MCF 10A (cell line): ENCODE data around the gene STK40. TPM values are rescaled to one million over a fixed set of nuclear protein-coding genes. Genes with fewer than 3 reads are reported as not detected.

Source experiments
- BruUV-seq: library from RNA; stranded (reverse); fragments of 400-500 nt; replicated peaks from 2 replicates; lab custom pipeline; 2021; lab: Mats Ljungman, UMichigan
- CTCF ChIA-PET: fragments of 300-600 bp; sonication (Branson Sonifier 250); formaldehyde crosslinking; extraction: SDS; loops from one replicate; lab custom pipeline; 2021; ENCODE audit warnings: antibody characterized with exemption, inconsistent platforms; lab: Yijun Ruan, JAX
- POLR2A ChIA-PET: fragments of 300-600, 350-650 bp; sonication (Branson Sonifier 250); formaldehyde crosslinking; extraction: SDS; loops from one replicate; lab custom pipeline; 2020; ENCODE audit warnings: antibody characterized with exemption, inconsistent platforms; lab: Yijun Ruan, JAX
- DNase-seq: peaks from one replicate; pipeline ENCODE4 v3.0.0-alpha.2; 2018; ENCODE audit not compliant: unreplicated experiment
- H3K27ac Mint-ChIP-seq: one replicate; pipeline ENCODE4 v1.8.0; 2022; ENCODE audit warnings: mild to moderate bottlenecking, low read depth, mixed read lengths; ENCODE audit not compliant: unreplicated experiment
- H3K27me3 Mint-ChIP-seq: one replicate; pipeline ENCODE4 v1.8.0; 2022; ENCODE audit warnings: mixed read lengths; ENCODE audit not compliant: insufficient read depth, unreplicated experiment
- H3K36me3 Mint-ChIP-seq: one replicate; pipeline ENCODE4 v1.8.0; 2022; ENCODE audit warnings: mild to moderate bottlenecking, moderate library complexity, mixed read lengths; ENCODE audit not compliant: insufficient read depth, unreplicated experiment
- H3K4me1 Mint-ChIP-seq: one replicate; pipeline ENCODE4 v1.8.0; 2022; ENCODE audit warnings: mixed read lengths; ENCODE audit not compliant: insufficient read depth, unreplicated experiment
- H3K4me3 Mint-ChIP-seq: one replicate; pipeline ENCODE4 v1.8.0; 2022; ENCODE audit warnings: mild to moderate bottlenecking, moderate library complexity, mixed read lengths; ENCODE audit not compliant: unreplicated experiment
- H3K9me3 Mint-ChIP-seq: one replicate; pipeline ENCODE4 v1.8.0; 2022; ENCODE audit warnings: mixed read lengths; ENCODE audit not compliant: unreplicated experiment
- intact Hi-C: fragments of 100-400 bp; cut with micrococcal nuclease; formaldehyde crosslinking; loops from 2 replicates; pipeline ENCODE4 v1.14.1; 2022
- total RNA-seq: library from RNA; stranded (reverse); gene quantifications from 2 replicates; pipeline ENCODE4 v1.2.3, GENCODE V29; 2022
- TF ChIP-seq, protein P1 (sequence below): fragments of 200-600 bp; IDR thresholded peaks from one replicate; pipeline ENCODE4 v1.8.0; 2022; ENCODE audit warnings: antibody characterized with exemption, mild to moderate bottlenecking; ENCODE audit not compliant: unreplicated experiment

The STK40 gene
- total RNA-seq, 1 experiment from 2014 or later: 44.0 TPM

DNA sequence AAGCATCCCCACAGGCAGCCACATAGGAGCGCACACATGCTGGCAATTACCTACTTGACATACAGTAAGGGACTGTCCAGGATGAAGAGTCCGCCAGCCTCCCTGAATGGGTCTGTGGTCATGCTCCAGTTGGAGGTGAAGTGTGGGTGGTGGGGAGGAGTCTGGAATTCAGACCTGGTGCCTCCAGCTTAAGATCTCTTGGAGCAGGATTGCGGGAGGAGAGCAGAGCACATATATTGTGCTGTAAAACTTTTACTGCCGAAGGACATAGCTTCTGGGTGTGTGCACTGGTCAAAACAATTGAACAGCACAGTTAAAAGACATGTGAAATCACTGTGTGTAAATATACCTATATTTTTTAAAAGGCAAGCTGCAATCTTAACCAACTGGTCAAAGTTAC lies 17.9 kb downstream of the STK40 start:
- intact Hi-C loops: loop anchor here (2.0 kb wide), 1 partner anchor 53 kb away; no protein-coding TSS in a partner anchor
- H3K4me3 Mint-ChIP-seq: no peak overlapping the region

DNA sequence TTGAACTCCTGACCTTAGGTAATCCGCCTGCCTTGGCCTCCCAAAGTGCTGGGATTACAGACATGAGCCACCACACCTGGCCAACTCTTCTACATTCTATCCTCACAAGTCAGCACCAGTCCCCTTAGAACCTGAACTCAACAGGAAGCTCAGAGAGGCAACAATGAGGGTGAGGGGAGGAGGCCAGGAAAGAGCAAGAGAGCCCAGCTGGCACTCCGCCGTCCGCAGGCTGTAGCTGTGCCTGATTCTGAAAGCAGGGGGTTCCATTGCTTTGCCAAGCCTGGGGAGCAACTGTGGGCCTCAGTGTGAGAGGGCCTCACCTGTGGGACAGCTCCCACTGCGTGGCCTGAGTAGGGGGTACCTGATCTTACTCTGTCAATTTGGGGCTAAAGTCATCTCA lies 18.7 kb downstream of the STK40 start:
- Mint-ChIP-seq H3K4me3 (no peak overlapping the region), H3K36me3 (peaks cover 37% of the 10 kb centered on the region), H3K27me3 (no peaks in the 10 kb centered on the region), H3K4me1 (peaks cover 16% of the 10 kb centered on the region), H3K9me3 (no peaks in the 10 kb centered on the region), H3K27ac (no peak overlapping the region)
- BruUV-seq: no TSS peak
- intact Hi-C loops: no loop called here
- CTCF ChIA-PET: interaction anchor here (0.6 to 7.4 kb wide), 13 partner anchors 8 to 217 kb away, joined by 3 to 118 read pairs (median 7); partner anchors contain the start of genes EVA1B, SH3D21 and STK40
- POLR2A ChIA-PET: interaction anchor here (1.2 to 2.6 kb wide), 4 partner anchors 16 to 218 kb away, joined by 3 to 10 read pairs (median 6); partner anchors contain the start of gene TRAPPC3
- DNase-seq: no peak
- TF ChIP-seq, protein P1, sequence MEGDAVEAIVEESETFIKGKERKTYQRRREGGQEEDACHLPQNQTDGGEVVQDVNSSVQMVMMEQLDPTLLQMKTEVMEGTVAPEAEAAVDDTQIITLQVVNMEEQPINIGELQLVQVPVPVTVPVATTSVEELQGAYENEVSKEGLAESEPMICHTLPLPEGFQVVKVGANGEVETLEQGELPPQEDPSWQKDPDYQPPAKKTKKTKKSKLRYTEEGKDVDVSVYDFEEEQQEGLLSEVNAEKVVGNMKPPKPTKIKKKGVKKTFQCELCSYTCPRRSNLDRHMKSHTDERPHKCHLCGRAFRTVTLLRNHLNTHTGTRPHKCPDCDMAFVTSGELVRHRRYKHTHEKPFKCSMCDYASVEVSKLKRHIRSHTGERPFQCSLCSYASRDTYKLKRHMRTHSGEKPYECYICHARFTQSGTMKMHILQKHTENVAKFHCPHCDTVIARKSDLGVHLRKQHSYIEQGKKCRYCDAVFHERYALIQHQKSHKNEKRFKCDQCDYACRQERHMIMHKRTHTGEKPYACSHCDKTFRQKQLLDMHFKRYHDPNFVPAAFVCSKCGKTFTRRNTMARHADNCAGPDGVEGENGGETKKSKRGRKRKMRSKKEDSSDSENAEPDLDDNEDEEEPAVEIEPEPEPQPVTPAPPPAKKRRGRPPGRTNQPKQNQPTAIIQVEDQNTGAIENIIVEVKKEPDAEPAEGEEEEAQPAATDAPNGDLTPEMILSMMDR: no peak

More for the DNA sequence above, 17.9 kb downstream of the STK40 start:
- Mint-ChIP-seq H3K4me1 (peaks cover 20% of the 10 kb centered on the region), H3K36me3 (peaks cover 39% of the 10 kb centered on the region), H3K9me3 (no peaks in the 10 kb centered on the region), H3K27ac (no peak overlapping the region), H3K27me3 (no peaks in the 10 kb centered on the region)
- no TSS peak for BruUV-seq
- ChIA-PET POLR2A (interaction anchor here (0.9 to 2.6 kb wide), 5 partner anchors 17 to 218 kb away, joined by 3 to 10 read pairs (median 4); partner anchors contain the start of genes LSM10 and TRAPPC3), CTCF (interaction anchor here (0.6 to 7.4 kb wide), 23 partner anchors 8 to 220 kb away, joined by 3 to 118 read pairs (median 7); partner anchors contain the start of genes EVA1B, SH3D21 and TRAPPC3)
- DNase-seq: no peak
- TF ChIP-seq, protein P1: no peak

DNA sequence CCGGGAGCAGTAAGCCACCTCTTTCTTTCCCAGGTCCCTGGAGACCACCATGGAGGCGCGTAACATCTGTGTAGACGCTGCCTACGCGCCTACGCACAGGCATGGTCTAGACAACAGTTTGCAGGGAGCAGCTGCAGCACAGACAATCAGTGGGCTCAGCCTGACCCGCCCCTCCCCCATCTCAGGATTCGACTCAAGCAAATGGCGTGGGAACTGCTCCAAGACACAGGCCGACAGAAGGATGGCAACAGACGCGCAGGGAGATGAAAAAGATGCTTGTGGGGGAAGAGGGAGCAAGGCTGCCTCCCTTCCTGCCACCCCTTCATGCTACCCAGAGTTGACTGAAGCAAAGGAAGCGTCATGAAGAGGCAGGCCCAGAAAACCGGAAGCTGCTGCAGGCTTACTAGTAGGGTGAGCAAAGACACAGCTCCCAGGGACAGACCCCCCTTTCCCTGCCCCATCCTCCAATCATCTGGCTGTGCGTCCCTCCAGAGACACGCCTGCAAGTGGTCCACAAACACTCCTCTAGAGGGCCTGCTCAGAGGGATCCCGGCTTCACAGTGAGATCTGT lies 19.5 kb downstream of the STK40 start:
- no peaks in the 10 kb centered on the region for H3K9me3 Mint-ChIP-seq
- no TSS peak for BruUV-seq
- no peaks in the 10 kb centered on the region for H3K27me3 Mint-ChIP-seq
- peaks cover 33% of the 10 kb centered on the region for H3K36me3 Mint-ChIP-seq
- intact Hi-C loops: no loop called here
- TF ChIP-seq, protein P1: no peak
- peaks cover 16% of the 10 kb centered on the region for H3K4me1 Mint-ChIP-seq
- H3K4me3 Mint-ChIP-seq: no peak overlapping the region
- POLR2A ChIA-PET: interaction anchor here (0.6 to 2.1 kb wide), 2 partner anchors 15 to 275 kb away, joined by 5 to 7 read pairs; no protein-coding TSS in a partner anchor
- no peak for DNase-seq
- CTCF ChIA-PET: interaction anchor here (0.5 to 7.4 kb wide), 8 partner anchors 14 to 271 kb away, joined by 3 to 118 read pairs (median 6); partner anchors contain the start of gene STK40
- peak overlapping the region; percentile 64 for H3K27ac Mint-ChIP-seq

DNA sequence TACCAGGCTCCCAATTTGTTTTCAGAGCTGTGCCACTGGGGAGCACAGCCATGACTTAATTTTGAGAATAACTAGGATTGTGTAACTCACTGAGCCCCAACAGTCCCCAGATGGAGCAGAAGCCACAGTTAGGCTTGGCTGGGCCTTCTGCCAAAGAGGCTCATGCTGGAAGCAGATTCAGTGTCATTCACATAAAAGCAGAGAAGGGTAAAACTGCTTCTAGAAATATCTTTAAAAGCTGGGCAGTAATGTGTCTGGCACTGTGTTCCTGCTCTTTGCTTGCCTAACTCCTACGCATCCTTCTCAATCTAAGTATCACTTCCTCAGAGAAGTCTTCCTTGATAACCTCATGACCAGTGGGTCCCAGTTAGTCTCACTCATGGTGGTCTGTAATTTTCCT lies 20.3 kb downstream of the STK40 start:
- TF ChIP-seq, protein P1: no peak
- ChIA-PET CTCF (interaction anchor here (0.6 to 7.4 kb wide), 3 partner anchors 13 to 55 kb away, joined by 3 to 118 read pairs (median 97); no protein-coding TSS in a partner anchor), POLR2A (interaction anchor here (0.7 to 2.1 kb wide), 2 partner anchors 14 to 36 kb away, joined by 3 to 7 read pairs; no protein-coding TSS in a partner anchor)
- Mint-ChIP-seq H3K27me3 (no peaks in the 10 kb centered on the region), H3K9me3 (no peaks in the 10 kb centered on the region), H3K36me3 (peaks cover 31% of the 10 kb centered on the region), H3K27ac (peak overlapping the region; percentile 64), H3K4me1 (peaks cover 16% of the 10 kb centered on the region), H3K4me3 (no peak overlapping the region)
- DNase-seq: peak; percentile 49
- no TSS peak for BruUV-seq
- intact Hi-C loops: no loop called here
